Measurements from ENCODE around the gene STEAP3.

GRCh38 chr2:119225926-119226325 is 2.3 kb downstream of the STEAP3 start:
- TF ChIP-seq EZH2 (IDR thresholded peaks at IDR 0.05; ENCODE audit: insufficient read depth, low read length) (no peak), CTCF (IDR thresholded peaks at IDR 0.05; ENCODE audit: insufficient read depth, low read depth, low read length) (no peak)

All from astrocyte (in vitro differentiated cells and primary cell).